SK-N-SH (cell line): ENCODE results near the gene KTN1. TPM values are rescaled to one million over a fixed set of nuclear protein-coding genes. Genes with fewer than 3 reads are reported as not detected.

Source experiments
- CTCF ChIA-PET: fragments of 300-600, 350-600 bp; formaldehyde crosslinking; extraction: SDS; loops from one replicate; lab custom pipeline; 2021; lab: Yijun Ruan, JAX
- POLR2A ChIA-PET: fragments of 350-600 bp; sonication (Branson Sonifier 250); formaldehyde crosslinking; extraction: SDS; loops from one replicate; lab custom pipeline; 2020; ENCODE audit warnings: antibody characterized with exemption, inconsistent platforms; lab: Yijun Ruan, JAX
- DNase-seq: peaks from one replicate; pipeline ENCODE4 v3.0.0; 2012
- H2AFZ ChIP-seq: fragments of 200-600 bp; sonication (generic); 2 replicates; pipeline ENCODE4 v1.8.1; 2016; ENCODE audit warnings: antibody characterized with exemption, mild to moderate bottlenecking, low read depth
- H3F3A ChIP-seq: fragments of 200-600 bp; sonication (generic); replicated peaks from 2 replicates; pipeline ENCODE3; 2016; ENCODE audit warnings: antibody characterized with exemption, mild to moderate bottlenecking; ENCODE audit not compliant: insufficient read depth
- H3K27ac ChIP-seq, 2 experiments: fragments of 200-500 bp in 1 of 2; fragments of 200-600 bp in 1 of 2; sonication (Bioruptor generic) in 1 of 2; sonication (generic), shearing (Covaris generic) in 1 of 2; 2 replicates each; pipeline versions ENCODE4 v1.5.1 to v1.6.1; 2014 to 2016; ENCODE audit warnings: low read depth in 2 of 2, inconsistent platforms in 1 of 2, low read length in 1 of 2, mild to moderate bottlenecking in 1 of 2, mixed read lengths in 1 of 2
- H3K27me3 ChIP-seq: fragments of 200-600 bp; sonication (generic), shearing (Covaris generic); 2 replicates; pipeline ENCODE4 v1.6.1; 2016; ENCODE audit warnings: mixed run types; ENCODE audit not compliant: insufficient read depth
- H3K36me3 ChIP-seq, 2 experiments: fragments of 200-500 bp in 1 of 2; fragments of 200-600 bp in 1 of 2; sonication (Bioruptor generic) in 1 of 2; sonication (generic) in 1 of 2; replicated peaks in 1 of 2; 2 replicates each; pipeline versions ENCODE3 to v1.5.1; 2014 to 2016; ENCODE audit warnings: low read length in 1 of 2, mild to moderate bottlenecking in 1 of 2; ENCODE audit not compliant: insufficient read depth in 2 of 2, control insufficient read depth in 1 of 2
- H3K4me1 ChIP-seq, 2 experiments: fragments of 200-500 bp in 1 of 2; fragments of 200-600 bp in 1 of 2; sonication (Bioruptor generic) in 1 of 2; sonication (generic), shearing (Covaris generic) in 1 of 2; 2 replicates each; pipeline versions ENCODE4 v1.5.1 to v1.6.1; 2014 to 2016; ENCODE audit warnings: low read depth in 1 of 2, low read length in 1 of 2, mixed run types in 1 of 2; ENCODE audit not compliant: insufficient read depth in 2 of 2, control insufficient read depth in 1 of 2
- H3K4me2 ChIP-seq: fragments of 200-600 bp; sonication (generic), shearing (Covaris generic); 2 replicates; pipeline ENCODE4 v1.6.1; 2017; ENCODE audit warnings: mixed run types
- H3K4me3 ChIP-seq, 2 experiments: fragments of 200-500 bp in 1 of 2; fragments of 200-600 bp in 1 of 2; sonication (Bioruptor generic) in 1 of 2; sonication (generic), shearing (Covaris generic) in 1 of 2; 2 replicates each; pipeline versions ENCODE4 v1.5.1 to v1.8.1; 2014 to 2016; ENCODE audit warnings: low read depth in 2 of 2, inconsistent platforms in 1 of 2, low read length in 1 of 2, mild to moderate bottlenecking in 1 of 2, mixed read lengths in 1 of 2, moderate library complexity in 1 of 2
- H3K79me2 ChIP-seq: fragments of 200-600 bp; sonication (generic); 2 replicates; pipeline ENCODE4 v1.8.1; 2017; ENCODE audit warnings: mild to moderate bottlenecking; ENCODE audit not compliant: insufficient read depth
- H3K9ac ChIP-seq: fragments of 200-600 bp; sonication (generic); 2 replicates; pipeline ENCODE4 v1.6.1; 2017; ENCODE audit warnings: mixed run types
- H3K9me2 ChIP-seq: fragments of 200-600 bp; sonication (generic); 2 replicates; pipeline ENCODE4 v1.6.1; 2017; ENCODE audit warnings: mixed run types
- H3K9me3 ChIP-seq: fragments of 200-600 bp; sonication (generic); 2 replicates; pipeline ENCODE4 v1.6.1; 2017; ENCODE audit warnings: mixed run types, mild to moderate bottlenecking, moderate library complexity
- H4K20me1 ChIP-seq: fragments of 200-600 bp; sonication (generic); 2 replicates; pipeline ENCODE4 v1.6.1; 2017; ENCODE audit warnings: mild to moderate bottlenecking, mixed run types; ENCODE audit not compliant: insufficient read depth
- CHD2 ChIP-seq: fragments of 150-350 bp; IDR thresholded peaks from 2 replicates; pipeline ENCODE4 v1.6.1; 2018; ENCODE audit warnings: low read length; ENCODE audit not compliant: partially characterized antibody
- EP300 ChIP-seq, 2 experiments: IDR thresholded peaks; 2 replicates each; pipeline versions ENCODE4 v1.4.0 to v1.6.1; 2012; ENCODE audit warnings: borderline replicate concordance in 1 of 2, low read depth in 1 of 2, low read length in 1 of 2
- FOXJ3 ChIP-seq: sonication (generic); formaldehyde crosslinking; IDR thresholded peaks from 2 replicates; pipeline ENCODE4 v1.5.1; 2020; ENCODE audit warnings: mild to moderate bottlenecking, missing genetic modification reagents
- GATA2 ChIP-seq: sonication (generic); formaldehyde crosslinking; IDR thresholded peaks from 2 replicates; pipeline ENCODE4 v1.5.0; 2020; ENCODE audit warnings: mild to moderate bottlenecking, missing genetic modification reagents
- MXI1 ChIP-seq: IDR thresholded peaks from 2 replicates; pipeline ENCODE4 v1.6.1; 2012; ENCODE audit warnings: mild to moderate bottlenecking, low read depth, low read length, improper control_type of control experiment
- RAD21 ChIP-seq: IDR thresholded peaks from 2 replicates; pipeline ENCODE4 v1.6.1; 2012; ENCODE audit warnings: mild to moderate bottlenecking, low read length
- RCOR1 ChIP-seq: fragments of 150-350 bp; IDR thresholded peaks from 2 replicates; pipeline ENCODE4 v1.6.1; 2017; ENCODE audit warnings: antibody characterized with exemption, low read length
- ZBTB33 ChIP-seq: IDR thresholded peaks from 2 replicates; pipeline ENCODE4 v1.4.0; 2012; ENCODE audit warnings: low read depth, borderline replicate concordance
- WGBS: methylation state at CpG from one replicate; pipeline ENCODE4 v1.1.6; 2017; ENCODE audit warnings: low lambda C conversion rate; 5-methylcytosine and 5-hydroxymethylcytosine counted together
- polyA plus RNA-seq, 3 experiments: library from polyadenylated mRNA; depleted of rRNA; stranded (reverse); fragments of >200 nt; gene quantifications; 2 replicates each; pipeline ENCODE4 v1.2.3, GENCODE V29; 2012
- TF ChIP-seq, protein P1 (sequence below): fragments of 150-350 bp; IDR thresholded peaks from 2 replicates; pipeline ENCODE4 v1.6.1; 2017; ENCODE audit warnings: antibody characterized with exemption, low read length, low read depth, borderline replicate concordance
- TF ChIP-seq, protein P2 (sequence below): IDR thresholded peaks from 2 replicates; pipeline ENCODE4 v1.6.1; 2012; ENCODE audit warnings: mild to moderate bottlenecking, low read depth, low read length, moderate library complexity

KTN1 gene
- polyA plus RNA-seq, 1 of the 3 experiments (the other 2 are of a cell fraction) = 39.5 TPM

GRCh38 chr14:55539975-55540374, 40.0 kb upstream of the KTN1 start:
- no peaks in the 10 kb centered on the region for H3K27me3 ChIP-seq
- no peak overlapping the region for H3K4me3 ChIP-seq
- ChIA-PET POLR2A (no interaction called here), CTCF (interaction anchor here (1.2 kb wide), 1 partner anchor 94 kb away, joined by 3 read pairs; no protein-coding TSS in a partner anchor)
- 62% methylated on average over 2 of the region's 2 CpGs for WGBS
- H3K9me2 ChIP-seq = no peaks in the 10 kb centered on the region
- H3K9ac ChIP-seq = no peak overlapping the region
- H3K4me1 ChIP-seq = peaks cover 8 to 21% of the 10 kb centered on the region in 2 experiments
- H3K36me3 ChIP-seq = no peaks in the 10 kb centered on the region
- TF ChIP-seq GATA2 (CRISPR knock-in tag) (peak; percentile 87), FOXJ3 (peak; percentile 66; the same call in 1 of the 2 replicates), CHD2 (peak; percentile 21), EP300 (IDR thresholded peaks at IDR 0.05; ENCODE audit: borderline replicate concordance in 1 of 2, low read depth in 1 of 2, low read length in 1 of 2) (peak in 1 of 2 experiments; percentile 81; a peak in 2 of 4 replicates), RCOR1 (peak; percentile 66), RAD21 (peak; percentile 29; the same call in 1 of the 2 replicates), MXI1 (peak; percentile 44; the same call in 1 of the 2 replicates), ZBTB33 (no peak)
- TF ChIP-seq, protein P1, sequence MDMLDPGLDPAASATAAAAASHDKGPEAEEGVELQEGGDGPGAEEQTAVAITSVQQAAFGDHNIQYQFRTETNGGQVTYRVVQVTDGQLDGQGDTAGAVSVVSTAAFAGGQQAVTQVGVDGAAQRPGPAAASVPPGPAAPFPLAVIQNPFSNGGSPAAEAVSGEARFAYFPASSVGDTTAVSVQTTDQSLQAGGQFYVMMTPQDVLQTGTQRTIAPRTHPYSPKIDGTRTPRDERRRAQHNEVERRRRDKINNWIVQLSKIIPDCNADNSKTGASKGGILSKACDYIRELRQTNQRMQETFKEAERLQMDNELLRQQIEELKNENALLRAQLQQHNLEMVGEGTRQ = no peak
- TF ChIP-seq, protein P2, sequence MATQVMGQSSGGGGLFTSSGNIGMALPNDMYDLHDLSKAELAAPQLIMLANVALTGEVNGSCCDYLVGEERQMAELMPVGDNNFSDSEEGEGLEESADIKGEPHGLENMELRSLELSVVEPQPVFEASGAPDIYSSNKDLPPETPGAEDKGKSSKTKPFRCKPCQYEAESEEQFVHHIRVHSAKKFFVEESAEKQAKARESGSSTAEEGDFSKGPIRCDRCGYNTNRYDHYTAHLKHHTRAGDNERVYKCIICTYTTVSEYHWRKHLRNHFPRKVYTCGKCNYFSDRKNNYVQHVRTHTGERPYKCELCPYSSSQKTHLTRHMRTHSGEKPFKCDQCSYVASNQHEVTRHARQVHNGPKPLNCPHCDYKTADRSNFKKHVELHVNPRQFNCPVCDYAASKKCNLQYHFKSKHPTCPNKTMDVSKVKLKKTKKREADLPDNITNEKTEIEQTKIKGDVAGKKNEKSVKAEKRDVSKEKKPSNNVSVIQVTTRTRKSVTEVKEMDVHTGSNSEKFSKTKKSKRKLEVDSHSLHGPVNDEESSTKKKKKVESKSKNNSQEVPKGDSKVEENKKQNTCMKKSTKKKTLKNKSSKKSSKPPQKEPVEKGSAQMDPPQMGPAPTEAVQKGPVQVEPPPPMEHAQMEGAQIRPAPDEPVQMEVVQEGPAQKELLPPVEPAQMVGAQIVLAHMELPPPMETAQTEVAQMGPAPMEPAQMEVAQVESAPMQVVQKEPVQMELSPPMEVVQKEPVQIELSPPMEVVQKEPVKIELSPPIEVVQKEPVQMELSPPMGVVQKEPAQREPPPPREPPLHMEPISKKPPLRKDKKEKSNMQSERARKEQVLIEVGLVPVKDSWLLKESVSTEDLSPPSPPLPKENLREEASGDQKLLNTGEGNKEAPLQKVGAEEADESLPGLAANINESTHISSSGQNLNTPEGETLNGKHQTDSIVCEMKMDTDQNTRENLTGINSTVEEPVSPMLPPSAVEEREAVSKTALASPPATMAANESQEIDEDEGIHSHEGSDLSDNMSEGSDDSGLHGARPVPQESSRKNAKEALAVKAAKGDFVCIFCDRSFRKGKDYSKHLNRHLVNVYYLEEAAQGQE = no peak
- no peaks in the 10 kb centered on the region for H3K79me2 ChIP-seq
- no peaks in the 10 kb centered on the region for H3K9me3 ChIP-seq
- H4K20me1 ChIP-seq = no peaks in the 10 kb centered on the region
- H3K27ac ChIP-seq = peak overlapping the region in 1 of 2 experiments; percentile 67; a peak in 2 of 4 replicates
- peaks cover 8% of the 10 kb centered on the region for H3F3A ChIP-seq
- no peak overlapping the region for H2AFZ ChIP-seq
- peak; percentile 53 for DNase-seq
- no peak overlapping the region for H3K4me2 ChIP-seq
